Esophagus mucosa (tissue), 1 donor: ENCODE measurements around the gene KRTAP9-4. TPM values are rescaled to one million over a fixed set of nuclear protein-coding genes. Genes with fewer than 3 reads are reported as not detected.
"Not testable (repeated sequence)": the region's sequence is repeated elsewhere in the genome, so short reads cannot be mapped to it uniquely, and the experiment has no call there.

Source experiments
- ATAC-seq: fragments of 200-7000 bp; cut with Tn5 transposase; one replicate; pipeline ENCODE4 v1.9.1; 2020
- total RNA-seq: library from RNA; stranded (reverse); gene quantifications from one replicate; pipeline ENCODE4 v1.2.4, GENCODE V29; 2023
- donor health status: DM: yes; HTN: yes; CAD: no.

KRTAP9-4 gene
- total RNA-seq, 1 donor from 2014 or later: not detected

- no peak for ATAC-seq
Measured at GRCh38 chr17:41265078-41265477, 15.6 kb downstream of the KRTAP9-4 start, which contains the start of gene KRTAP9-6. Gene KRTAP9-6 (plus strand): TSS chr17:41265378. CDS start chr17:41265378, 0 bp downstream.

DNA sequence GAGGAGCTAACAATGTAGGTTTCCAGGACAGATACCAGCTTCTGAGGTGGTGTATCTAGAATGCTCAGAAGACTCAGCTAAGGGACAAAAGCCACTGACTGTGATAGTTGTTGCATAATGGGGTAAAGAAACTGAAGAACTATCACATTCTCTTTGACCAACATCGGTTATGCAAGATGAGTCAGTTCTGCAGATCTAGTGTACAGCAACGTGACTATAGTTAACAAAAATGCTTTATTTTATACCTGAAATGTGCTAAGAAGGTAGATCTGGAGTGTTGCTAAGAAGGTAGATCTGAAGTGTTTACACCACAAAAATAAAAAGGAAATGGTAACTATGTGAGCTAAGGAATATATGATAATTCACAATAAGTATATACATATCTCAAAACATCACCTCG, 18.2 kb downstream of the KRTAP9-4 start:
- no peak for ATAC-seq

DNA sequence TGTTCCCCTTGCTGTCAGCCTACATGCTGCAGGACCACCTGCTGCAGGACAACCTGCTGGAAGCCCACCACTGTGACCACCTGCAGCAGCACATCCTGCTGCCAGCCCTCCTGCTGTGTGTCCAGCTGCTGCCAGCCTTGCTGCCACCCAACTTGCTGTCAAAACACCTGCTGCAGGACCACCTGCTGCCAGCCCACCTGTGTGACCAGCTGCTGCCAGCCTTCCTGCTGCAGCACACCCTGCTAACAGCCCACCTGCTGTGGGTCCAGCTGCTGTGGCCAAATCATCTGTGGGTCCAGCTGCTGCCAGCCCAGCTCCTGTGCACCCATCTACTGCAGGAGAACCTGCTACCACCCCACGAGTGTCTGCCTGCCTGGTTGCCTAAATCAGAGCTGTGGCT, 21.8 kb downstream of the KRTAP9-4 start:
- not testable (repeated sequence) for ATAC-seq

DNA sequence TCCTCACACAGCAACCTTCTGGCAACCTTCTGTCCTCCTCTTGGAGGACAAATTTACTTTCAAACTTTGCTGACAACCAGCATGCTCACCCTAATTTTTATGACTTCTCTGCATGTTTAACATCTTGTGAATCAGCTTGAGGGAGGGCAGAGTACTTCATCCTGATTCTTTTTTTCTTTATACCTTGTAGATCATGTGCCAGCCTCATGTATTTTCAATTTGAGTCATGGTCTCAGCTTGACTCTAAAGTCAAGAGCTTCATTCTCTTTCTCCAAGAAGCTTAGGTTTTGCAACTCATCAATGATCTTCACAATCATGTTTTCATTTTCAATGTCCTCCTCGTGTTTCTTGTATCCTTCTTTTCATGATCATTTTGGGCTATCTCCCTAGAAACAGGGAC, 22.4 kb downstream of the KRTAP9-4 start:
- ATAC-seq: no peak

GRCh38 chr17:41275648-41276190, 26.2 kb downstream of the KRTAP9-4 start, which contains the start of gene KRTAP9-7:
Gene KRTAP9-7 (plus strand): TSS chr17:41275698. CDS start chr17:41275698, 0 bp downstream.
- ATAC-seq: not testable (repeated sequence)

DNA sequence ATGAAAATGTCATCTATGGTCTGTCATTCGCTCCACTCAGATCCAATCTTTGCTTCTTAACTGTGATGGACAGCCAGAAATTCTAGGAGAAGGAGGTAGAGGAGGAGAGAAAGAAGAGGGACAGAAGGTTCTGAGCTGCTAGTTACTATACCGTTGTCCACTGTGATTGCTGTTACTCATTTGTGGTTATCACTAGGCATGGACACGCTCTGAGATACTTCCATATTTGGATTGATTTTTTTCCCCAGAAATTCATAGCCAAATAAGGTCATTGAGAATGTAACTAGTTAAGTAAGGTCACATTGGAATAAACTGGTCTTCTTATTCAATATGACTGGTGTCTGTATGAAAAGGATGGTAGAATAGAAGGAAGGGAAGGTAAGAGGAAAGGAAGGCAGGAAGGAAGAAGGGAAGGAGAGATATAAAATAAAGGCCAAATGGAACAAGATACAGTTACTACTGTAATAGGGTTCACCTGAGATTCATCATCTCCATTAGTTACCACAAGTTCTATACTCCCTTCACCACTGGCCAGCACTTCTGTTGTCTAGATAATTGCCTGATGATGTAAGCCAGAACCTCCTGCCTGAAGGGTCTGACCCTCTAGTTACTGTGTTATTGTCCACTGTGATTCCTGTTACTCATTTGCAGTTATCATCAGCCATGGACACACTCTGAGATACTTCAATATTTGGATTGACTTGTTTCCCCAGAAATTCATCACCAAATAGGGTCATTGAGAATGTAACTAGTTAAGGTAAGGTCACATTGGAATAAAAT, 28.9 kb downstream of the KRTAP9-4 start:
- no peak for ATAC-seq

DNA sequence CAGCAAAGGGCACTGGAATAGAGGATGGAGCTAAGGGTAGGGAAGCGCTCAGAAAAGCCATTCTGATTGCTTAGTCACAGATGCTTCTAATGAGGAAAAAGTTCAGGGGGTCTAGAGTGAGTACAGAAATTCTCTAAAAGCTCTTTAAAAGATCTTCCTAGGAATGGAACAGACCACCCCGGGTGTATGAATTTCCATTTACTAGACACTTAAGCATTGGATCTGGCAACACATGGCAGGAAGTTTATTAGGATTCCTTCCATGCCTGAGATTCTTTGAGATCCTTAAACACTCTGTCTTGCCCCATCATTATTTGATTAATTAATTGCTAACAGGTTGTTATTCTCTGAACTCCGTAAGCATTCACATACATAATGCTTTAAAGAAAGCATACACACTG, 34.6 kb downstream of the KRTAP9-4 start:
- ATAC-seq: no peak

DNA sequence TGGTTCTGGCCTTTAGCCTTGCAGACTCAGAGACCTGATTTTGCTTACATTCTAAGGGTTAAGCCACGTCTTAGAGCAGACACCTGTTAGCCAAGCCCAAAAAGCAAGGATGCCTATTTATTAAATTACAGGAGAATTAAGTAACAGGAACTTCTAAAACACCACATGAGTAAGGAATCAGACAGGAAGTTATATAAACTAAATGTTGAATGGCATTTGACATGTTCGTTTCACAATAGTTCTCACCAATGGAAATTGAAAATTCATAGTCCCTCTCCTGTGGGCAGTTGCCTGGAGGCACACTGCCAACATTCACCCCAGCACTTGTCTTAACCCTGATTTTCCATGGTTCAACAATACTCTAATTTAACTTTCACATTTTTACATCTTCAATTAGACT, 35.1 kb downstream of the KRTAP9-4 start:
- ATAC-seq: no peak

DNA sequence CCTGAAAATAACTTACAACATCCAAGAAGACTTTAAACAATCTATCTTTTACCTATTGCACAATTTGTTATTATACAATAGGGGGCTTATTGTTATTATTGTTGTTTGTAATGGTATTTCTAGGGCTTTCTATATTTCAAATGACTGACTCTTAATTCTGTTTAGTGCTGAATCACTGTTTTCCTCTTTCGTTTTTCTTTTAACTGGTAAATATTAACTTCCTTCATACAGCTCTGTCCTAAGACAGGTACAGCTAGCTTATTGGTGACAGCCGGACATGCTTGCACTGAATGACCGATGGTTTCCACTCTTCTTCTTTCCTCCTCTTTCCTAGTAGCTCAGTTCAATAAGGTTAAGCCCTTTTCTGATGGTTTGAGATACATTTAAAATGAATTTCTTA, 37.6 kb downstream of the KRTAP9-4 start:
- ATAC-seq: no peak

DNA sequence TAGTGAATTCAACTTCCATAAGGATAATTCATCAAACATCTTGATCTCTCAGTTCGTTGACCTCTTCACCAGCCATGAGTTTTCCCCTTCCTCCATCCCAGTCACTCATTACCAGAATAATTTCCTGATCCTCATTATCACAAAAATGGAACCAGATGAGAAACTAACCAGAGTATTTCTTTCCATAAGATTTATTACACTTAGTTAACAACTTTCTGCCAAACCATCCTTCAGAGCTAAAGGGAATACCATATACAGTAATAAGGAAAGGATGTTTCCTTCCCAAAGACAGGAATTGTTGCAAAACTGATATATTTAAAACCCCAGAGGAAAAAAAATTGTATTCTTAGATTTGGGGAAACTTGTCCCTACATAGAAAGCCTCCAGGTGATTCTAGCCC, 44.5 kb downstream of the KRTAP9-4 start:
- ATAC-seq: no peak

GRCh38 chr17:41296846-41297245, 47.4 kb downstream of the KRTAP9-4 start:
- no peak for ATAC-seq

GRCh38 chr17:41298458-41299135, 49.1 kb downstream of the KRTAP9-4 start:
- no peak for ATAC-seq

Other genes starting within 250 kb of the KRTAP9-4 start
- not detected for gene KRTAP3-2, start 249.8 kb upstream of the KRTAP9-4 start, total RNA-seq
- gene KRTAP3-1, start 240.6 kb upstream of the KRTAP9-4 start, total RNA-seq: not detected
- gene KRTAP1-5, start 222.5 kb upstream of the KRTAP9-4 start, total RNA-seq: not detected
- not detected for gene KRTAP1-4, start 219.5 kb upstream of the KRTAP9-4 start, total RNA-seq
- not detected for gene KRTAP1-3, start 214.8 kb upstream of the KRTAP9-4 start, total RNA-seq
- gene KRTAP1-1, start 208.2 kb upstream of the KRTAP9-4 start, total RNA-seq: not detected
- gene KRTAP2-1, start 202.4 kb upstream of the KRTAP9-4 start, total RNA-seq: not detected
- not detected for gene KRTAP2-2, start 194.5 kb upstream of the KRTAP9-4 start, total RNA-seq
- gene KRTAP2-3, start 189.6 kb upstream of the KRTAP9-4 start, total RNA-seq: not detected
- gene KRTAP2-4, start 183.8 kb upstream of the KRTAP9-4 start, total RNA-seq: not detected
- gene KRTAP4-7, start 165.5 kb upstream of the KRTAP9-4 start, total RNA-seq: not detected
- not detected for gene KRTAP4-8, start 151.5 kb upstream of the KRTAP9-4 start, total RNA-seq
- not detected for gene KRTAP4-16, start 147.5 kb upstream of the KRTAP9-4 start, total RNA-seq
- gene KRTAP4-9, start 144.3 kb upstream of the KRTAP9-4 start, total RNA-seq: not detected
- gene KRTAP4-11, start 131.3 kb upstream of the KRTAP9-4 start, total RNA-seq: not detected
- gene KRTAP4-12, start 125.5 kb upstream of the KRTAP9-4 start, total RNA-seq: not detected
- gene KRTAP4-6, start 109.1 kb upstream of the KRTAP9-4 start, total RNA-seq: not detected
- gene KRTAP4-5, start 99.9 kb upstream of the KRTAP9-4 start, total RNA-seq: not detected
- not detected for gene KRTAP4-4, start 88.9 kb upstream of the KRTAP9-4 start, total RNA-seq
- gene KRTAP4-3, start 81.5 kb upstream of the KRTAP9-4 start, total RNA-seq: not detected
- gene KRTAP4-2, start 71.5 kb upstream of the KRTAP9-4 start, total RNA-seq: not detected
- gene KRTAP4-1, start 64.8 kb upstream of the KRTAP9-4 start, total RNA-seq: not detected
- not detected for gene KRTAP9-1, start 59.8 kb upstream of the KRTAP9-4 start, total RNA-seq
- gene KRTAP9-2, start 23.0 kb upstream of the KRTAP9-4 start, total RNA-seq: not detected
- gene KRTAP9-3, start 17.2 kb upstream of the KRTAP9-4 start, total RNA-seq: not detected
- not detected for gene KRTAP9-8, start 11.7 kb upstream of the KRTAP9-4 start, total RNA-seq
- gene KRTAP9-9, start 5.7 kb downstream of the KRTAP9-4 start, total RNA-seq: not detected
- gene KRTAP9-6, start 15.7 kb downstream of the KRTAP9-4 start, total RNA-seq: not detected
- not detected for gene KRTAP9-7, start 26.0 kb downstream of the KRTAP9-4 start, total RNA-seq
- gene KRTAP29-1, start 53.2 kb downstream of the KRTAP9-4 start, total RNA-seq: not detected
- not detected for gene KRTAP16-1, start 59.6 kb downstream of the KRTAP9-4 start, total RNA-seq
- gene KRTAP17-1, start 66.0 kb downstream of the KRTAP9-4 start, total RNA-seq: not detected
- gene KRT33A, start 101.1 kb downstream of the KRTAP9-4 start, total RNA-seq: 0.92 TPM
- gene KRT33B, start 120.1 kb downstream of the KRTAP9-4 start, total RNA-seq: not detected
- 0.44 TPM for gene KRT34, start 132.6 kb downstream of the KRTAP9-4 start, total RNA-seq
- gene KRT31, start 147.9 kb downstream of the KRTAP9-4 start, total RNA-seq: 4.4 TPM
- not detected for gene KRT37, start 174.9 kb downstream of the KRTAP9-4 start, total RNA-seq
- not detected for gene KRT38, start 191.3 kb downstream of the KRTAP9-4 start, total RNA-seq
- 0.80 TPM for gene KRT32, start 217.7 kb downstream of the KRTAP9-4 start, total RNA-seq
- not detected for gene KRT35, start 231.5 kb downstream of the KRTAP9-4 start, total RNA-seq
- not detected for gene KRT36, start 240.2 kb downstream of the KRTAP9-4 start, total RNA-seq